Neural cell (in vitro differentiated cells): ENCODE results near the gene TTC39B.

Experiments used
- EP300 ChIP-seq: fragments of 450-650 bp; conservative IDR thresholded peaks from 2 replicates; pipeline ENCODE4 v1.6.1; 2014; ENCODE audit warnings: antibody characterized with exemption, mild to moderate bottlenecking, moderate library complexity; ENCODE audit not compliant: poor library complexity, severe bottlenecking
- MXI1 ChIP-seq: fragments of 450-650 bp; conservative IDR thresholded peaks from 2 replicates; pipeline ENCODE4 v1.6.1; 2014; ENCODE audit warnings: antibody characterized with exemption, mild to moderate bottlenecking; ENCODE audit not compliant: poor library complexity, severe bottlenecking
- POLR2AphosphoS5 ChIP-seq: IDR thresholded peaks from 2 replicates; pipeline ENCODE4 v1.6.1; 2012
- RAD21 ChIP-seq: fragments of 450-650 bp; conservative IDR thresholded peaks from 2 replicates; pipeline ENCODE4 v1.6.1; 2014; ENCODE audit warnings: antibody characterized with exemption, mild to moderate bottlenecking, moderate library complexity
- SMC3 ChIP-seq: fragments of 450-650 bp; conservative IDR thresholded peaks from 2 replicates; pipeline ENCODE4 v1.6.1; 2014; ENCODE audit warnings: antibody characterized with exemption, mild to moderate bottlenecking, moderate library complexity; ENCODE audit not compliant: poor library complexity
- TAF1 ChIP-seq: IDR thresholded peaks from 2 replicates; pipeline ENCODE4 v1.6.1; 2012; ENCODE audit warnings: low read depth
- TF ChIP-seq, protein P1 (sequence below): fragments of 450-650 bp; IDR thresholded peaks from 2 replicates; pipeline ENCODE4 v1.5.1; 2014; ENCODE audit warnings: antibody characterized with exemption, mild to moderate bottlenecking, moderate library complexity; ENCODE audit not compliant: poor library complexity, severe bottlenecking
- TF ChIP-seq, protein P2 (sequence below): IDR thresholded peaks from 2 replicates; pipeline ENCODE4 v1.6.1; 2012; ENCODE audit warnings: borderline replicate concordance

- TF ChIP-seq EP300 (no peak), RAD21 (no peak), MXI1 (no peak), SMC3 (no peak), POLR2AphosphoS5 (no peak), TAF1 (no peak)
- TF ChIP-seq, protein P1, sequence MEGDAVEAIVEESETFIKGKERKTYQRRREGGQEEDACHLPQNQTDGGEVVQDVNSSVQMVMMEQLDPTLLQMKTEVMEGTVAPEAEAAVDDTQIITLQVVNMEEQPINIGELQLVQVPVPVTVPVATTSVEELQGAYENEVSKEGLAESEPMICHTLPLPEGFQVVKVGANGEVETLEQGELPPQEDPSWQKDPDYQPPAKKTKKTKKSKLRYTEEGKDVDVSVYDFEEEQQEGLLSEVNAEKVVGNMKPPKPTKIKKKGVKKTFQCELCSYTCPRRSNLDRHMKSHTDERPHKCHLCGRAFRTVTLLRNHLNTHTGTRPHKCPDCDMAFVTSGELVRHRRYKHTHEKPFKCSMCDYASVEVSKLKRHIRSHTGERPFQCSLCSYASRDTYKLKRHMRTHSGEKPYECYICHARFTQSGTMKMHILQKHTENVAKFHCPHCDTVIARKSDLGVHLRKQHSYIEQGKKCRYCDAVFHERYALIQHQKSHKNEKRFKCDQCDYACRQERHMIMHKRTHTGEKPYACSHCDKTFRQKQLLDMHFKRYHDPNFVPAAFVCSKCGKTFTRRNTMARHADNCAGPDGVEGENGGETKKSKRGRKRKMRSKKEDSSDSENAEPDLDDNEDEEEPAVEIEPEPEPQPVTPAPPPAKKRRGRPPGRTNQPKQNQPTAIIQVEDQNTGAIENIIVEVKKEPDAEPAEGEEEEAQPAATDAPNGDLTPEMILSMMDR: no peak
- TF ChIP-seq, protein P2, sequence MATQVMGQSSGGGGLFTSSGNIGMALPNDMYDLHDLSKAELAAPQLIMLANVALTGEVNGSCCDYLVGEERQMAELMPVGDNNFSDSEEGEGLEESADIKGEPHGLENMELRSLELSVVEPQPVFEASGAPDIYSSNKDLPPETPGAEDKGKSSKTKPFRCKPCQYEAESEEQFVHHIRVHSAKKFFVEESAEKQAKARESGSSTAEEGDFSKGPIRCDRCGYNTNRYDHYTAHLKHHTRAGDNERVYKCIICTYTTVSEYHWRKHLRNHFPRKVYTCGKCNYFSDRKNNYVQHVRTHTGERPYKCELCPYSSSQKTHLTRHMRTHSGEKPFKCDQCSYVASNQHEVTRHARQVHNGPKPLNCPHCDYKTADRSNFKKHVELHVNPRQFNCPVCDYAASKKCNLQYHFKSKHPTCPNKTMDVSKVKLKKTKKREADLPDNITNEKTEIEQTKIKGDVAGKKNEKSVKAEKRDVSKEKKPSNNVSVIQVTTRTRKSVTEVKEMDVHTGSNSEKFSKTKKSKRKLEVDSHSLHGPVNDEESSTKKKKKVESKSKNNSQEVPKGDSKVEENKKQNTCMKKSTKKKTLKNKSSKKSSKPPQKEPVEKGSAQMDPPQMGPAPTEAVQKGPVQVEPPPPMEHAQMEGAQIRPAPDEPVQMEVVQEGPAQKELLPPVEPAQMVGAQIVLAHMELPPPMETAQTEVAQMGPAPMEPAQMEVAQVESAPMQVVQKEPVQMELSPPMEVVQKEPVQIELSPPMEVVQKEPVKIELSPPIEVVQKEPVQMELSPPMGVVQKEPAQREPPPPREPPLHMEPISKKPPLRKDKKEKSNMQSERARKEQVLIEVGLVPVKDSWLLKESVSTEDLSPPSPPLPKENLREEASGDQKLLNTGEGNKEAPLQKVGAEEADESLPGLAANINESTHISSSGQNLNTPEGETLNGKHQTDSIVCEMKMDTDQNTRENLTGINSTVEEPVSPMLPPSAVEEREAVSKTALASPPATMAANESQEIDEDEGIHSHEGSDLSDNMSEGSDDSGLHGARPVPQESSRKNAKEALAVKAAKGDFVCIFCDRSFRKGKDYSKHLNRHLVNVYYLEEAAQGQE: no peak
Observed at GRCh38 chr9:15305470-15305869, 1.5 kb downstream of the TTC39B start.
